K562 (cell line): Measurements from ENCODE around the gene SLC30A3. TPM values are rescaled to one million over a fixed set of nuclear protein-coding genes. Genes with fewer than 3 reads are reported as not detected.

Source experiments
- E2F3 ChIP-seq: fragments of 250-450 bp; sonication (Bioruptor Pico); IDR thresholded peaks from 2 replicates; pipeline ENCODE4 v1.4.0; 2020; ENCODE audit warnings: mild to moderate bottlenecking
- E2F6 ChIP-seq, 2 experiments: IDR thresholded peaks; 2 replicates each; pipeline ENCODE4 v1.6.1; 2011; ENCODE audit warnings: borderline replicate concordance in 1 of 2, control low read depth in 1 of 2, low read depth in 1 of 2, low read length in 1 of 2, mild to moderate bottlenecking in 1 of 2, mixed read lengths in 1 of 2, moderate library complexity in 1 of 2; ENCODE audit not compliant: insufficient read depth in 1 of 2, insufficient read length in 1 of 2, poor library complexity in 1 of 2, severe bottlenecking in 1 of 2; ENCODE audit errors: extremely low read depth in 1 of 2
- EP300 ChIP-seq: IDR thresholded peaks from 2 replicates; pipeline ENCODE4 v1.6.1; 2012; ENCODE audit warnings: low read length, improper control_type of control experiment
- GATAD2A ChIP-seq: fragments of 450-650 bp; IDR thresholded peaks from 2 replicates; pipeline ENCODE4 v1.6.1; 2017
- HBP1 ChIP-seq: fragments of 450-650 bp; formaldehyde crosslinking; IDR thresholded peaks from 2 replicates; pipeline ENCODE4 v1.4.0; 2022; ENCODE audit warnings: missing genetic modification characterization
- MAFK ChIP-seq: IDR thresholded peaks from 2 replicates; pipeline ENCODE4 v1.6.1; 2011; ENCODE audit warnings: low read length, improper control_type of control experiment
- MCM2 ChIP-seq: fragments of 450-650 bp; IDR thresholded peaks from 2 replicates; pipeline ENCODE4 v1.6.1; 2017; ENCODE audit warnings: low read depth, mild to moderate bottlenecking
- RBBP5 ChIP-seq: fragments of 200-600 bp; sonication (generic); IDR thresholded peaks from 2 replicates; pipeline ENCODE4 v1.6.1; 2012; ENCODE audit warnings: borderline replicate concordance, mild to moderate bottlenecking, low read length, control low read depth, inconsistent platforms; ENCODE audit not compliant: insufficient read depth, poor library complexity, severe bottlenecking
- RBM17 ChIP-seq: fragments of 200-400 bp; formaldehyde crosslinking; IDR thresholded peaks from 2 replicates; pipeline ENCODE4 v1.6.1; 2017; ENCODE audit warnings: low read depth, mild to moderate bottlenecking, low read length, borderline replicate concordance
- SRSF9 ChIP-seq: fragments of 200-400 bp; formaldehyde crosslinking; IDR thresholded peaks from 2 replicates; pipeline ENCODE4 v1.6.1; 2017; ENCODE audit warnings: low read depth, low read length, borderline replicate concordance
- TFE3 ChIP-seq: fragments of 450-650 bp; formaldehyde crosslinking; IDR thresholded peaks from 2 replicates; pipeline ENCODE4 v1.4.0; 2020; ENCODE audit warnings: mild to moderate bottlenecking, mixed read lengths
- ZNF217 ChIP-seq: sonication (generic); formaldehyde crosslinking; IDR thresholded peaks from 2 replicates; pipeline ENCODE4 v1.8.0; 2022; ENCODE audit warnings: mild to moderate bottlenecking, missing genetic modification reagents
- ZNF76 ChIP-seq: fragments of 250-450 bp; sonication (Bioruptor Pico); IDR thresholded peaks from 2 replicates; pipeline ENCODE4 v1.4.0; 2020; ENCODE audit warnings: mild to moderate bottlenecking, moderate library complexity, borderline replicate concordance
- polyA plus RNA-seq, 8 experiments: library from polyadenylated mRNA; depleted of rRNA in 4 of 8; stranded (reverse) in 5 of 8; unstranded in 3 of 8; fragments of >200 nt; fragmentation: Nextera tagmentation in 2 of 8; fragmentation: Illumina TruSeq in 1 of 8; extraction: Ambion mirVana in 2 of 8; extraction: Trizol in 1 of 8; gene quantifications; 2 replicates each; pipeline versions ENCODE4 v1.2.1 to v1.2.3, GENCODE V29; 2011 to 2014; ENCODE audit warnings: inconsistent platforms in 1 of 8, missing spikeins in 1 of 8
- total RNA-seq, 7 experiments: library from RNA; depleted of rRNA in 6 of 7; stranded (reverse); fragments of >200 nt in 6 of 7; fragmentation: Illumina TruSeq in 2 of 7; extraction: Trizol in 2 of 7; gene quantifications; 2 replicates each; pipeline versions ENCODE4 v1.2.1 to v1.2.3, GENCODE V29; 2011 to 2021; ENCODE audit warnings: low replicate concordance in 1 of 7

Gene SLC30A3
- total and polyA plus RNA-seq, 9 of the 15 experiments (the other 6 are each of a cell fraction or from before 2014, with no cell fraction given) = 0.03 to 2.7 (median 0.89) TPM; not detected in 1

GRCh38 chr2:27217173-27218121, 45.4 kb downstream of the SLC30A3 start, which contains the start of gene CAD (continued):
- TF ChIP-seq HBP1 (CRISPR knock-in tag) = no peak
- TF ChIP-seq SRSF9 = no peak
- TF ChIP-seq ZNF217 (CRISPR knock-in tag) = no peak
- TF ChIP-seq MAFK = no peak
- peak; percentile 44 for TF ChIP-seq TFE3 (CRISPR knock-in tag)
- peak; percentile 45; the same call in 1 of the 2 replicates for TF ChIP-seq E2F3
- no peak for TF ChIP-seq ZNF76 (CRISPR knock-in tag)
- TF ChIP-seq E2F6 (IDR thresholded peaks at IDR 0.05; ENCODE audit: borderline replicate concordance in 1 of 2, extremely low read depth in 1 of 2, insufficient read depth in 1 of 2, insufficient read length in 1 of 2, low read depth in 1 of 2, low read length in 1 of 2, poor library complexity in 1 of 2, severe bottlenecking in 1 of 2) = peak; percentile 97
- no peak for TF ChIP-seq RBM17
- no peak for TF ChIP-seq GATAD2A
- no peak; the same call in 1 of the 2 replicates for TF ChIP-seq EP300
- TF ChIP-seq MCM2 = no peak
- peak; percentile 66 for TF ChIP-seq RBBP5
